SH-SY5Y (cell line): ENCODE results near the gene NELFA.

Source experiments
- GATA2 ChIP-seq: IDR thresholded peaks from 2 replicates; pipeline ENCODE4 v1.6.1; 2011; ENCODE audit warnings: mild to moderate bottlenecking, low read depth, low read length
- GATA3 ChIP-seq: IDR thresholded peaks from 2 replicates; pipeline ENCODE4 v1.6.1; 2011; ENCODE audit warnings: low read depth, mild to moderate bottlenecking, low read length, moderate library complexity

- no peak for TF ChIP-seq GATA2
- no peak for TF ChIP-seq GATA3
Observed at GRCh38 chr4:2024683-2025082, 15.9 kb upstream of the NELFA start.
